ENCODE results near the gene CAMTA2. TPM values are rescaled to one million over a fixed set of nuclear protein-coding genes. Genes with fewer than 3 reads are reported as not detected.

Gene CAMTA2
- total and polyA plus RNA-seq, 4 donors: 15.0 to 66.3 (median 49.6) TPM

DNA sequence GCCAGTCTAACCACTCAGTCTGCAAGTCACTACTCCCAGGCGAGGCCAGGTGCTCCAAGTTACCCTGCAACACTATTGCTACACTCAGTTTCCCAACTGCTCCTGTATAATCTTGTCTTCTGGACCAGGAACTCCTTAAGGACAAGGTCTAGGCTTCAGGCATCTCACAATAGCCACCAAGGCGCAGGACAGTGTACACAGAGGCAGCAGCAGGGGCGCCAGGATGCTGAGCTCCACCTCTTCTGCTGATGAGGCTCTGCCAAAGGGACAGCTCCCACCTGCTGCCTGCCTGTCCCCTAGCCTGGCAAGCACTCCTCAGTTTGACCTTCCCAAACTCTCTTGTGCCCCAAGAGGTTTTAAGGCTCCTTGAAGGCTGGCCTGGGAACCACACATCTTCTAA is 51.0 kb downstream of the CAMTA2 start:
- Histone ChIP-seq H3K27me3 (ENCODE audit: control insufficient read depth in 3 of 3, insufficient read depth in 3 of 3, low read length in 2 of 3) (no peaks in the 10 kb centered on the region), H3K36me3 (ENCODE audit: control insufficient read depth in 4 of 4, insufficient read depth in 4 of 4, low read length in 4 of 4) (peaks cover 0 to 13% (median 10%) of the 10 kb centered on the region in 4 donors), H3K4me1 (ENCODE audit: control insufficient read depth in 5 of 5, insufficient read depth in 5 of 5, low read length in 5 of 5) (peaks cover 4 to 29% (median 10%) of the 10 kb centered on the region in 5 donors), H3K27ac (ENCODE audit: low read depth in 1 of 2, low read length in 1 of 2) (no peak overlapping the region), H3K9ac (ENCODE audit: insufficient read depth in 1 of 2, low read length in 2 of 2) (no peak overlapping the region), H3K4me3 (no peak overlapping the region), H3K9me3 (ENCODE audit: control insufficient read depth in 4 of 4, insufficient read depth in 3 of 4, low read length in 3 of 4) (no peaks in the 10 kb centered on the region)
- DNase-seq: no peak
- 92% methylated on average over 3 of the region's 3 CpGs for WGBS, 2 donors
- no peak for ATAC-seq (ENCODE audit: insufficient read depth, low FRiP score)
- TF ChIP-seq, protein P1, sequence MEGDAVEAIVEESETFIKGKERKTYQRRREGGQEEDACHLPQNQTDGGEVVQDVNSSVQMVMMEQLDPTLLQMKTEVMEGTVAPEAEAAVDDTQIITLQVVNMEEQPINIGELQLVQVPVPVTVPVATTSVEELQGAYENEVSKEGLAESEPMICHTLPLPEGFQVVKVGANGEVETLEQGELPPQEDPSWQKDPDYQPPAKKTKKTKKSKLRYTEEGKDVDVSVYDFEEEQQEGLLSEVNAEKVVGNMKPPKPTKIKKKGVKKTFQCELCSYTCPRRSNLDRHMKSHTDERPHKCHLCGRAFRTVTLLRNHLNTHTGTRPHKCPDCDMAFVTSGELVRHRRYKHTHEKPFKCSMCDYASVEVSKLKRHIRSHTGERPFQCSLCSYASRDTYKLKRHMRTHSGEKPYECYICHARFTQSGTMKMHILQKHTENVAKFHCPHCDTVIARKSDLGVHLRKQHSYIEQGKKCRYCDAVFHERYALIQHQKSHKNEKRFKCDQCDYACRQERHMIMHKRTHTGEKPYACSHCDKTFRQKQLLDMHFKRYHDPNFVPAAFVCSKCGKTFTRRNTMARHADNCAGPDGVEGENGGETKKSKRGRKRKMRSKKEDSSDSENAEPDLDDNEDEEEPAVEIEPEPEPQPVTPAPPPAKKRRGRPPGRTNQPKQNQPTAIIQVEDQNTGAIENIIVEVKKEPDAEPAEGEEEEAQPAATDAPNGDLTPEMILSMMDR (IDR thresholded peaks at IDR 0.05; ENCODE audit: control extremely low read depth, extremely low read depth): no peak

DNA sequence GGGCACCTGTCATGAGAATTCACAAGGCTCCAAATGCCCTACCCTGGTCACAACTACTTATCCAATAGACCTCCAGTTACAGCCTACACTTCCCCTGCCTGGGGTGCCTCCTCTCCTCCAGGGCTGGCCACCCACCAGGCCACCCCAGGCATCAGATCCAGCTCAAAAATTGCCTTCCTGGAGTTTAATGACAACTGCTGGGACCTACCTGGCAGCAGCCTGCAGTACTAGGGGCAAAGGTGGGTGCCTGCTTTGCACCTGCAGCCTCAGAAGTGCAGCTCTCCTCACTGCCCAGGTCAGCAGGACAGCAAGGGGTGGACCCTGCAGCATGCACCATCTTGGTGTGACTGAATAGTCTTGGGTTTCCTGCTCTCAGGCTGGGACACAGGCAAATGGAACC is 51.8 kb downstream of the CAMTA2 start:
- Histone ChIP-seq H3K9ac (ENCODE audit: insufficient read depth in 1 of 2, low read length in 2 of 2) (no peak overlapping the region), H3K27ac (ENCODE audit: low read depth in 1 of 2, low read length in 1 of 2) (peak overlapping the region in 1 of 2 donors; percentile 37)
- ATAC-seq (ENCODE audit: insufficient read depth, low FRiP score): no peak

DNA sequence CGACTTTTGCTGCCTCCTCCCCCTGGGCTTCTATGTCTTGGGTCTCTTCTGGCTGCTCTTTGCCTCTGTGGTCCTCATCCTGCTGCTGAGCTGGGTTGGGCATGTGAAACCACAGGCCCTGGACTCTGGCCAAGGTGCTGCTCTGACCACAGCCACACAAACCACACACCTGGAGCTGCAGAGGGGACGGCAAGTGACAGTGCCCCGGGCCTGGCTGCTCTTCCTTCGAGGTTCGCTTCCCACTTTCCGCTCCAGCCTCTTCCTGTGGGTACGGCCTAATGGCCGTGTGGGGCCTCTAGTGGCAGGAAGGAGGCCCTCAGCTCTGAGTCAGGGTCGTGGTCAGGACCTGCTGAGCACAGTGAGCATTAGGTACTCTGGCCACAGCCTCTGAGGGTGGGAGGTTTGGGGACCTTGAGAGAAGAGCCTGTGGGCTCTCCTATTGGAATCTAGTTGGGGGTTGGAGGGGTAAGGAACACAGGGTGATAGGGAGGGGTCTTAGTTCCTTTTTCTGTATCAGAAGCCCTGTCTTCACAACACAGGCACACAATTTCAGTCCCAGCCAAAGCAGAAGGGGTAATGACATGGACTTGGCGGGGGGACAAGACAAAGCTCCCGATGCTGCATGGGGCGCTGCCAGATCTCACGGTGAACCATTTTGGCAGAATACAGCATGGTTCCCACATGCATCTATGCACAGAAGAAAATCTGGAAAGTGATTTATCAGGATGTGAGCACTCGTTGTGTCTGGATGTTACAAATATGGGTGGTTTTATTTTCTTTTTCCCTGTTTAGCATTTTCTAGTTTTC is 53.1 kb downstream of the CAMTA2 start:
- WGBS, 2 donors: 16 to 27% methylated on average over 14 of the region's 14 CpGs
- H3K4me1 ChIP-seq (ENCODE audit: control insufficient read depth in 5 of 5, insufficient read depth in 5 of 5, low read length in 5 of 5): peaks cover 4 to 20% (median 7%) of the 10 kb centered on the region in 5 donors
- DNase-seq (peak in 1 of 3 donors; percentile 19), ATAC-seq (ENCODE audit: insufficient read depth, low FRiP score) (no peak)
- no peaks in the 10 kb centered on the region for H3K9me3 ChIP-seq (ENCODE audit: control insufficient read depth in 4 of 4, insufficient read depth in 3 of 4, low read length in 3 of 4)
- no peak overlapping the region for H3K4me3 ChIP-seq
- no peaks in the 10 kb centered on the region for H3K27me3 ChIP-seq (ENCODE audit: control insufficient read depth in 3 of 3, insufficient read depth in 3 of 3, low read length in 2 of 3)
- H3K36me3 ChIP-seq (ENCODE audit: control insufficient read depth in 4 of 4, insufficient read depth in 4 of 4, low read length in 4 of 4): peaks cover 0 to 13% (median 10%) of the 10 kb centered on the region in 4 donors
- TF ChIP-seq, protein P1 (IDR thresholded peaks at IDR 0.05; ENCODE audit: control extremely low read depth, extremely low read depth): no peak
- peak overlapping the region in 1 of 2 donors; percentile 13 for H3K9ac ChIP-seq (ENCODE audit: insufficient read depth in 1 of 2, low read length in 2 of 2)
- H3K27ac ChIP-seq (ENCODE audit: low read depth in 1 of 2, low read length in 1 of 2): no peak overlapping the region

More for the DNA sequence above, 51.8 kb downstream of the CAMTA2 start:
- TF ChIP-seq, protein P1 (IDR thresholded peaks at IDR 0.05; ENCODE audit: control extremely low read depth, extremely low read depth): no peak
- Histone ChIP-seq H3K36me3 (ENCODE audit: control insufficient read depth in 4 of 4, insufficient read depth in 4 of 4, low read length in 4 of 4) (peaks cover 0 to 13% (median 10%) of the 10 kb centered on the region in 4 donors), H3K9me3 (ENCODE audit: control insufficient read depth in 4 of 4, insufficient read depth in 3 of 4, low read length in 3 of 4) (no peaks in the 10 kb centered on the region), H3K4me3 (no peak overlapping the region), H3K27me3 (ENCODE audit: control insufficient read depth in 3 of 3, insufficient read depth in 3 of 3, low read length in 2 of 3) (no peaks in the 10 kb centered on the region), H3K4me1 (ENCODE audit: control insufficient read depth in 5 of 5, insufficient read depth in 5 of 5, low read length in 5 of 5) (peaks cover 4 to 21% (median 7%) of the 10 kb centered on the region in 5 donors)
- no peak for DNase-seq

Data from lung (tissue), 12 donors.